Measurements from ENCODE around the gene YTHDC2. TPM values are rescaled to one million over a fixed set of nuclear protein-coding genes. Genes with fewer than 3 reads are reported as not detected.

YTHDC2 gene
- total and polyA plus RNA-seq, 4 donors, result 6.2 to 32.9 (median 14.8) TPM

GRCh38 chr5:113489299-113489698, 24.2 kb upstream of the YTHDC2 start:
- no peak for DNase-seq (ENCODE audit: low spot score)
- Histone ChIP-seq H3K4me3 (ENCODE audit: low read depth in 1 of 3, low read length in 3 of 3) (no peak overlapping the region), H3K36me3 (ENCODE audit: control insufficient read depth in 4 of 4, insufficient read depth in 3 of 4, low read depth in 1 of 4, low read length in 3 of 4) (no peaks in the 10 kb centered on the region), H3K9ac (ENCODE audit: low read depth in 1 of 2, low read length in 2 of 2) (no peak overlapping the region), H3K27me3 (ENCODE audit: control insufficient read depth in 4 of 4, insufficient read depth in 4 of 4, low read length in 3 of 4) (peaks cover 2 to 6% (median 4%) of the 10 kb centered on the region in 4 donors), H3K9me3 (ENCODE audit: control insufficient read depth in 4 of 4, low read length in 3 of 4) (peaks cover 0 to 23% (median 7%) of the 10 kb centered on the region in 4 donors), H3K4me1 (ENCODE audit: control insufficient read depth in 4 of 4, insufficient read depth in 4 of 4, low read length in 3 of 4) (peaks cover 6 to 18% (median 13%) of the 10 kb centered on the region in 4 donors), H3K27ac (ENCODE audit: low read depth in 1 of 2, low read length in 2 of 2) (no peak overlapping the region)
- 65% methylated on average over 3 of the region's 3 CpGs for WGBS
- no peak for TF ChIP-seq HNF4G (IDR thresholded peaks at IDR 0.05)
- no peak for TF ChIP-seq RAD21 (IDR thresholded peaks at IDR 0.05)

DNA sequence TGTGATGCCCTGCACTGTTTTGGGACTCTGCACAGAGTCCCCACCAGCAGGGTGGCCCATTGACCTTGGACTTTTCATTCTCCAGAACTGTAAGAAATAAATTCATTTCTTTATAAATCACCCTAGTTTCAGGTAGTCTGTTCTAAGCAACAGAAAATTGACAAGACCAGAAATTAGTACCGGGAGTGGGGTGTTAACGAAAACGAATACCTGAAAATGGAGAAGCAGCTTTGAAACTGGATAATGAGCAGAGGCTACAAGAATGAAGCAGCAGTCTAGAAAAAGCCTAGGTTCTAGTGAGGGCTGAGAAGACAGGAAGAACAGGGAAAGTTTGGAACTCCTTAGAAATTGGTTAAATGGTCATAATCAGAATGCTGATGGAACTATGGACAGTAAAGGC, 23.2 kb upstream of the YTHDC2 start:
- Histone ChIP-seq H3K27me3 (ENCODE audit: control insufficient read depth in 4 of 4, insufficient read depth in 4 of 4, low read length in 3 of 4) (peaks cover 2 to 4% (median 4%) of the 10 kb centered on the region in 4 donors), H3K9me3 (ENCODE audit: control insufficient read depth in 4 of 4, low read length in 3 of 4) (peaks cover 0 to 23% (median 7%) of the 10 kb centered on the region in 4 donors), H3K36me3 (ENCODE audit: control insufficient read depth in 4 of 4, insufficient read depth in 3 of 4, low read depth in 1 of 4, low read length in 3 of 4) (no peaks in the 10 kb centered on the region), H3K9ac (ENCODE audit: low read depth in 1 of 2, low read length in 2 of 2) (no peak overlapping the region), H3K4me1 (ENCODE audit: control insufficient read depth in 4 of 4, insufficient read depth in 4 of 4, low read length in 3 of 4) (peaks cover 6 to 18% (median 13%) of the 10 kb centered on the region in 4 donors), H3K4me3 (ENCODE audit: low read depth in 1 of 3, low read length in 3 of 3) (no peak overlapping the region), H3K27ac (ENCODE audit: low read depth in 1 of 2, low read length in 2 of 2) (no peak overlapping the region)
- no peak for DNase-seq (ENCODE audit: low spot score)
- no peak for TF ChIP-seq GABPA (IDR thresholded peaks at IDR 0.05 in 1 of 2, conservative IDR thresholded peaks at IDR 0.05 in 1 of 2)
- no peak for TF ChIP-seq CTCF (IDR thresholded peaks at IDR 0.05; ENCODE audit: low read depth, low read length, missing input control)
- TF ChIP-seq HNF4A (conservative IDR thresholded peaks at IDR 0.05), result no peak
- TF ChIP-seq FOXA2 (IDR thresholded peaks at IDR 0.05), result no peak
- no peak for TF ChIP-seq JUND (IDR thresholded peaks at IDR 0.05)
- TF ChIP-seq ZBTB33 (IDR thresholded peaks at IDR 0.05), result no peak
- no peak for TF ChIP-seq RAD21 (IDR thresholded peaks at IDR 0.05)
- no peak for TF ChIP-seq EGR1 (IDR thresholded peaks at IDR 0.05; ENCODE audit: low read depth in 2 of 2)
- TF ChIP-seq YY1 (IDR thresholded peaks at IDR 0.05), result no peak
- no peak for TF ChIP-seq NR2F2 (IDR thresholded peaks at IDR 0.05)
- 95% methylated on average over 3 of the region's 3 CpGs for WGBS

- H3K9me3 ChIP-seq (ENCODE audit: control insufficient read depth in 4 of 4, low read length in 3 of 4), result peaks cover 0 to 23% (median 7%) of the 10 kb centered on the region in 4 donors
- no peak overlapping the region for H3K9ac ChIP-seq (ENCODE audit: low read depth in 1 of 2, low read length in 2 of 2)
- no peak overlapping the region for H3K27ac ChIP-seq (ENCODE audit: low read depth in 1 of 2, low read length in 2 of 2)
- H3K4me1 ChIP-seq (ENCODE audit: control insufficient read depth in 4 of 4, insufficient read depth in 4 of 4, low read length in 3 of 4), result peaks cover 6 to 18% (median 13%) of the 10 kb centered on the region in 4 donors
- WGBS, result 88% methylated on average over 2 of the region's 2 CpGs
- H3K27me3 ChIP-seq (ENCODE audit: control insufficient read depth in 4 of 4, insufficient read depth in 4 of 4, low read length in 3 of 4), result peaks cover 2 to 4% (median 4%) of the 10 kb centered on the region in 4 donors
- DNase-seq (ENCODE audit: low spot score), result no peak
- no peak overlapping the region for H3K4me3 ChIP-seq (ENCODE audit: low read depth in 1 of 3, low read length in 3 of 3)
- H3K36me3 ChIP-seq (ENCODE audit: control insufficient read depth in 4 of 4, insufficient read depth in 3 of 4, low read depth in 1 of 4, low read length in 3 of 4), result no peaks in the 10 kb centered on the region
- no peak for TF ChIP-seq ZBTB33 (IDR thresholded peaks at IDR 0.05)
- TF ChIP-seq, protein P1, sequence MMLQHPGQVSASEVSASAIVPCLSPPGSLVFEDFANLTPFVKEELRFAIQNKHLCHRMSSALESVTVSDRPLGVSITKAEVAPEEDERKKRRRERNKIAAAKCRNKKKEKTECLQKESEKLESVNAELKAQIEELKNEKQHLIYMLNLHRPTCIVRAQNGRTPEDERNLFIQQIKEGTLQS (IDR thresholded peaks at IDR 0.05), result no peak
- no peak for TF ChIP-seq CTCF (IDR thresholded peaks at IDR 0.05; ENCODE audit: low read depth, low read length, missing input control)
- no peak for TF ChIP-seq MAX (IDR thresholded peaks at IDR 0.05)
- TF ChIP-seq, protein P2, sequence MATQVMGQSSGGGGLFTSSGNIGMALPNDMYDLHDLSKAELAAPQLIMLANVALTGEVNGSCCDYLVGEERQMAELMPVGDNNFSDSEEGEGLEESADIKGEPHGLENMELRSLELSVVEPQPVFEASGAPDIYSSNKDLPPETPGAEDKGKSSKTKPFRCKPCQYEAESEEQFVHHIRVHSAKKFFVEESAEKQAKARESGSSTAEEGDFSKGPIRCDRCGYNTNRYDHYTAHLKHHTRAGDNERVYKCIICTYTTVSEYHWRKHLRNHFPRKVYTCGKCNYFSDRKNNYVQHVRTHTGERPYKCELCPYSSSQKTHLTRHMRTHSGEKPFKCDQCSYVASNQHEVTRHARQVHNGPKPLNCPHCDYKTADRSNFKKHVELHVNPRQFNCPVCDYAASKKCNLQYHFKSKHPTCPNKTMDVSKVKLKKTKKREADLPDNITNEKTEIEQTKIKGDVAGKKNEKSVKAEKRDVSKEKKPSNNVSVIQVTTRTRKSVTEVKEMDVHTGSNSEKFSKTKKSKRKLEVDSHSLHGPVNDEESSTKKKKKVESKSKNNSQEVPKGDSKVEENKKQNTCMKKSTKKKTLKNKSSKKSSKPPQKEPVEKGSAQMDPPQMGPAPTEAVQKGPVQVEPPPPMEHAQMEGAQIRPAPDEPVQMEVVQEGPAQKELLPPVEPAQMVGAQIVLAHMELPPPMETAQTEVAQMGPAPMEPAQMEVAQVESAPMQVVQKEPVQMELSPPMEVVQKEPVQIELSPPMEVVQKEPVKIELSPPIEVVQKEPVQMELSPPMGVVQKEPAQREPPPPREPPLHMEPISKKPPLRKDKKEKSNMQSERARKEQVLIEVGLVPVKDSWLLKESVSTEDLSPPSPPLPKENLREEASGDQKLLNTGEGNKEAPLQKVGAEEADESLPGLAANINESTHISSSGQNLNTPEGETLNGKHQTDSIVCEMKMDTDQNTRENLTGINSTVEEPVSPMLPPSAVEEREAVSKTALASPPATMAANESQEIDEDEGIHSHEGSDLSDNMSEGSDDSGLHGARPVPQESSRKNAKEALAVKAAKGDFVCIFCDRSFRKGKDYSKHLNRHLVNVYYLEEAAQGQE (IDR thresholded peaks at IDR 0.05), result no peak
- TF ChIP-seq HNF4G (IDR thresholded peaks at IDR 0.05), result no peak
- TF ChIP-seq EGR1 (IDR thresholded peaks at IDR 0.05; ENCODE audit: low read depth in 2 of 2), result no peak
- TF ChIP-seq GABPA (IDR thresholded peaks at IDR 0.05 in 1 of 2, conservative IDR thresholded peaks at IDR 0.05 in 1 of 2), result no peak
These were observed 22.5 kb upstream of the YTHDC2 start for GRCh38 chr5:113491022-113491421.
